HG02885 (cell line): ENCODE data around the gene MMP23B.
"Not testable (repeated sequence)": the region's sequence is repeated elsewhere in the genome, so short reads cannot be mapped to it uniquely, and the experiment has no call there.

ENCODE experiments used
- ATAC-seq: cut with Tn5 transposase; IDR thresholded peaks from one replicate; pipeline ENCODE4 v1.9.1; 2021; ENCODE audit warnings: mild to moderate bottlenecking; ENCODE audit not compliant: unreplicated experiment, poor library complexity

The MMP23B gene

DNA sequence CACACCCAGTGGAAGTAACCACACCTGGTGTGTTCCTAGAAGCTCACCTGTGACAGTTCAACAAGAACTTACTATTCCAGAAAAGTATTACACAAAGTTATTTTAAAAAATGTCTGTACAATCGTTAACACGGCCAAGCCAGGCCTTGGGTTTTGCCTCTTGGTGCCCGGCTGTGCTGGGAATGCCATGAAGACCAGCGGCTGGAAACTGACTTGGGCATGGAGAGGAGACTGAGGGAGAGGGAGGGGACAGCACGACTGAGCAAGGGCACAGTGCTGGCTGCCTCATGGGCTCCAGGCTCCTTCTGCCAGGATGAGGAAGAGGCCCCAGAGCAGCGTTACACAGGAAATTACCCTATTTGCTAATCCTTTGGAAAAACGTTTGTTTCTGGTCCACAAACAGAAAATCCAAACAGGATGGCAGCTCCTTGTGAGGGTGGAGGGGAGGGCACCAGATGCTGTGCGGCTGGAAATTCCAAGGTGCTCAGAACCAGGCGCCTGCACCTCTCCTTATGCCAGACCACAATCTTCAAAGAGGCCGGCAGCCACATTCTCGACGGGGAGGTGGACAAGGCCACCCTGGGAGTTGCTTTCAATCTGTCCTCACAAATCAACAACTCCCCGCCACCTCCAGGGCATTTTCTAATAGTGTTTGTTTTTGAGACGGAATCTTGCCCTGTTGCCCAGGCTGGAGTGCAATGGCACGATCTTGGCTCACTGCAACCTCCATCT, 31.0 kb downstream of the MMP23B start:
- ATAC-seq, result not testable (repeated sequence)

DNA sequence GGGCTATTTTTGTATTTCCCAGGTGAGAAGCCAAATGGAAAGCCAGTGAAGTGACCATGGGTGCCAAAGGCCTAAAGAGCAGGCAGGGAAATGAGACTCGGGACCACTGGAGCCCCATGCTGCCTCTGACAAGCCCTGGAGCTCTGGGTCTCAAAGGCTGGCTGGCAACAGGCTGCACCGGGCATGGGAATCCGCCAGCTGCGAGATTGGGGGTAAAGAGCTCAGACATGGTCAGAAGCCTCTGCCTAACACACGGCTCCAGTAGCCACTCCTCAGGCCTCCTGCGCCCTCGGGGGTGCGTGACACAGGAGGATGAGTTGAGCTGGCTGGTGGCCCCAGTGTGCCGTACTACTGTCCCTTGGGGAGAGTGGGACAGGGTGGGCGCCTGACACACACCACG, 32.3 kb downstream of the MMP23B start:
- ATAC-seq, result not testable (repeated sequence)

- no peak for ATAC-seq
These were observed 33.2 kb downstream of the MMP23B start for GRCh38 chr1:1664941-1665814.

DNA sequence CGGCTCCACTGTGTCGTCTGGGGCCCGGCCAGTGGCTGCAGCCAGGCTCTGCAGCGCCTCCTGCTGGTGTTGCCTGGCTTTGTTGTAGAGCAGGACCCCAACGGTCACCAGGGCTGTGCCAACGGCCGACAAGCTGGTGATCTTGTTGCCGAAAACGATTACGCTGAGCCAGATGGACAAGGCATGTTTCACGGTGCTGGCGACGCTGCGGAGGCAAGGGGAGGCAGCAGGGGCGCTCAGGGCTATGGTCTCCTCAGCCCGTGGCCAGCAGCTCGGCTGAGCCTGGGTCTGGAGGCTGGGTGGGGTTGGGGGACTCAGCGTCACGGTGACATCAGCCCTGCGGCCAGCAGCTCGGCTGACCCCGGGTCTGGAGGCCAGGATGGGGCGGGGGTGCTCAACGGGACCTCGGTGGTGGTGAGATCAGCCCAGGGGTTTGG, 33.9 kb downstream of the MMP23B start:
- no peak for ATAC-seq

DNA sequence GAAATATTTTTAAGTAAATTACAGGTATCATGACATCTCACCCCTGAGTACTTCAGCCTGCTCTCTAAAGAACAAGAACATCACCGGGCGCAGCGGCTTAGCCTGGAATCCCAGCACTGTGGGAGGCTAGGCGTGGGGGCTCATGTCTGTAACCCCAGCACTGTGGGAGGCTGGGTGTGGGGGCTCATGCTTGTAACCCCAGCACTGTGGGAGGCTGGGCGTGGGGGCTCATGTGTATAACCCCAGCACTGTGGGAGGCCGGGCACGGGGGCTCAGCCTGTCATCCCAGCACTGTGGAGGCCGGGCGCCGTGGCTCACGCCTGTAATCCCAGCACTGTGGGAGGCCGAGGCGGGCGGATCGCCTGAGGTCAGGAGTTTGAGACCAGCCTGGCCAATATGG, 34.6 kb downstream of the MMP23B start:
- no peak for ATAC-seq

- no peak for ATAC-seq
These were observed 37.8 kb downstream of the MMP23B start for GRCh38 chr1:1669468-1670440.

- no peak for ATAC-seq
These were observed 38.9 kb downstream of the MMP23B start for GRCh38 chr1:1670866-1671265.

GRCh38 chr1:1671365-1672119, 39.6 kb downstream of the MMP23B start:
- no peak for ATAC-seq

DNA sequence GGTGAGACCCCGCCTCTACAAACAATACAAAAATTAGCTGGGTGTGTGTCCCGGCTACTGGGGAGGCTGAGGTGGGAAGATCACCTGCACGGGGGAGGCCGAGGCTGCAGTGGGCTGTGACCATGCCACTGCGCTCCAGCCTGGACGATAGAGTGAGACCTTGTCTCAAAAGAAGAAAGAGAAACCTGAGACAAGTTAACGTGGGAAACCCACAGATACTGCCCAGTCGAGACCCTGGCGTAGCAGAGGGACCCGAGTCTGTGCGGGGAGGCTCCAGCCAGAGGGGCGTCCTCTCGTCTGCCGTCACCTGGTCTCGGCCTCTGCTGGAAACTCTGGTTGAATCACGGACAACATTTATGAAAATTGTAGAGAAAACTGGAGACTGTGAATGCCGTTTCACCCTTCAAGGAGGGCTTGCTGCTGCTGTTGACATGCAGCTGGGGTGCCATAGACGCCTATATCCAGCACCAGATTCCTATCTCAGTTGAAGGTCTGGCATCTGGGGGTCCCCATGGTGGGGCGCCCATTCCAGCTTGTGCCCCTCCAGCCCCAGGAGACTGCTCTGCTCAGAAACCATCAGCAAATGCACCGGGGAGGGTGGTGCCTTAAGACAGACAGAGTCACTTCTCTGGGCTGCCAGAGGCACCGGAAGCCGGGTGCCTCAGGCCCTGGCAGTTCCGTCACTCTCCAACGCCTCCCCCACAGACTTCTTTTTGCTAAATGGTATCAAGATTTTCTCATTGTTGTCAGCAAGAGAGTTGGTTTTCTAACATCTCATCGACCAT, 40.4 kb downstream of the MMP23B start:
- ATAC-seq, result no peak

- not testable (repeated sequence) for ATAC-seq
These were observed 42.8 kb downstream of the MMP23B start for GRCh38 chr1:1674806-1675205.

- peak; percentile 33 for ATAC-seq
These were observed 43.2 kb downstream of the MMP23B start for GRCh38 chr1:1675218-1675617.

DNA sequence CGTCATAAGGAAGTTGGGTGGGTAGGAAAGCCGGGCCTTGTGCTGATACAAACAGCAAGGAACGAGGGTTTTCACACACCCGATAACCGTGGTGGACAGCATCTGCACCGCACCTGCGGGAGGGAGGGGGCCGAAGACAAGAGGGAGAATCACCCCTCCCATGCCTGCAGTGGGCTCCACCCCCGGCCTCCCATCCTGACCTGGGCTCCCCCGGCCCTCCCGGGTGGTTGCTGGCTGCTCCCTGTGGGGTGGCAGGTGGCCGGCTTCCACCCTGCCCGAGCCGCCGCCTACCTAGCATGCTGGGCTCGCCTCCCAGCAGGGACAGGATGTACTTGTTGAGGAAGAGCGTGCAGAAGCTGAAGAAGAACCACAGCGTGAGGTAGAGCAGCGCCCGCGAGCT, 44.1 kb downstream of the MMP23B start:
- ATAC-seq, result not testable (repeated sequence)

- ATAC-seq, result peak; percentile 56
These were observed 46.0 kb downstream of the MMP23B start for GRCh38 chr1:1677718-1678580.

DNA sequence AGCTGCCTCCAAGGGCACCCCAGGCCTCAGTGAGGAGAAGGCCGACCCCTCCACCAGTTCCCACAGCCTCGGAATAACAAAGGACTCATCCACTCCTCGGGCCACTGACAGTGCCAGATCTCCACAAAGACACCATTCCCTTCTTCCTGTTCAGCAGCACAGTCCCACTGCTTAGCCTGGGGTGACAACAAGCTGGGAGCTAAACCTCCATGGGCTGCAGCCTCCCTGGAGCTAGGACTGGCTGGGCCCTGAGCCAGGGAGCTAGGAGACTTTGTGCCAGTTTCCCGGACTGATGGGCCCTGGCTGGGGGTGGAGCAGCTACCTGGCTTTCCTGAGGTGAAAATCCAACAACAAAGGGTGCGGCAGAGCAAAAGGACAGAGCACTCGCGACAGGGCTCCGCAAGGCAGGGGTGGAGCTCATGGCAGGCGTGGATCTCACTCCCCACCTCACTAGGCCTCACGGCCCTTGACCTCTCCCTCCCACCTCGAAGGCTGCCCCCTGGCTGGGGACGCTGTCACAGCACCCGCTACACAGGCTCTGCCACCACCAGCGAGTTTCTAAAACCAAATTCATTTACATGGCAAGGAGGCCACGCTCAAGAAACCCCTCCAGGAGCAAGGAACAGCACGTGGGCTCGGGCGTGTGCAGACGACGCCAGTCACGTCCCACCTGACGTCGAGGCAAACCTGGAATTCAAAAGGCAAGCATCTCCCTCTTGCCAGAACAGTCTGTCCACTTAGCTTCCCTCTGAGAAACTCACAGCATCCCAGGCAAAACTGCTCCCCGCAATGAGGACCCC, 46.8 kb downstream of the MMP23B start:
- ATAC-seq, result no peak

DNA sequence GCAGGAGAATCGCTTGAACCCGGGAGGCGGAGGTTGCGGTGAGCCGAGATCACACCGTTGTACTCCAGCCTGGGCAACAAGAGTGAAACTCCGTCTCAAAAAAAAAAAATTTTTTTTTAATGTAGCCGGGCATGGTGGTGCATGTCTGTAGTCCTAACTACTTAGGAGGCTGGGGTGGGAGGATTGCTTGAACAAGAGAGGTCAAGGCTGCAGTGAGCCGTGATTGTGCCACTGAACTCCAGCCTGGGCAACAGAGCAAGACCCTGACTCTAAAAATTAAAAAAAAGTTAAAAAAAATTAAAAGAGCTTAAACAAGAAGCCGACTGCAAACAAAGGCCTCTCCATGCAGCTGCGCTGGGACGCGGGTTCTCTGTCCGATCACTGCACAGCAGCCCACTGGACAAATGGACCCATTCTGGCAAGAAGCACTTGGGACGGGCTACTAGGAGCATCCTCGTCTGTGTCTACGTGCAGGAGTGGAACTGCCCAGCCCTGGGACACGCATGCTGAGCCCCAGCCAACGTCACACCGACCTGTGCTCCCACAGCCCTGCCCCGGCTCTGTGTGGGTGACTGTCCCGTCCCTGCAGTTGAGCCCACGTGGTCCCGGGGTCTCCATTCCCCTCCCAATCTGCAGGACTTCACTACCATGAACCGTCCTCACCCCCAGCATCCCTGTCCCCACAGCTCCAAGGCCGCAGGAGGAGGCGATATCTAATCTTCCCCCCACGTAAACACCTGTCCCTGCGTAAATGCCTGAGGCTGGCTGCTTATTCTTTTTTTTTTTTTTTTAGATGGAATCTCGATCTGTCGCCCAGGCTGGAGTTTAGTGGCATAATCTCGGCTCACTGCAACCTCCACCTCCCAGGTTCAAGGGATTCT, 48.3 kb downstream of the MMP23B start:
- ATAC-seq, result no peak

GRCh38 chr1:1680912-1681273, 48.9 kb downstream of the MMP23B start:
- ATAC-seq, result no peak
